Endothelial cell of umbilical vein (primary cell): Measurements from ENCODE around the gene IFNA2. TPM values are rescaled to one million over a fixed set of nuclear protein-coding genes. Genes with fewer than 3 reads are reported as not detected.

ENCODE experiments used
- BruUV-seq: library from RNA; stranded (reverse); fragments of 400-500 nt; replicated peaks from 2 replicates; lab custom pipeline; 2021; lab: Mats Ljungman, UMichigan
- CTCF ChIA-PET: fragments of 300-600, 350-600 bp; sonication (Branson Sonifier 250); formaldehyde crosslinking; loops from one replicate; lab custom pipeline; 2021; ENCODE audit warnings: antibody characterized with exemption, inconsistent platforms; lab: Charles Lee
- POLR2A ChIA-PET: fragments of 300-600, 350-600 bp; sonication (Branson Sonifier 250); formaldehyde crosslinking; loops from one replicate; lab custom pipeline; 2021; ENCODE audit warnings: antibody characterized with exemption, inconsistent platforms; lab: Charles Lee
- DNase-seq: peaks from one replicate; pipeline ENCODE4 v3.0.0-alpha.2; 2011; ENCODE audit warnings: low read depth, low spot score
- FAIRE-seq: peaks from 2 replicates; lab custom pipeline; 2011; peaks lifted over from hg19 to GRCh38; lab: Jason Lieb, UNC
- H2AFZ ChIP-seq: 2 replicates; pipeline ENCODE4 v1.6.0; 2012; ENCODE audit warnings: low read depth, low read length, control low read depth, inconsistent platforms
- H3K27ac ChIP-seq: 2 replicates; pipeline ENCODE4 v1.5.1; 2011; ENCODE audit warnings: low read depth, mild to moderate bottlenecking, control low read depth, low read length, moderate library complexity; ENCODE audit not compliant: insufficient read depth
- H3K27me3 ChIP-seq, 2 experiments: 2 replicates each; pipeline versions ENCODE4 v1.6.0 to v1.6.1; 2011; ENCODE audit warnings: low read length in 2 of 2, mixed read lengths in 1 of 2; ENCODE audit not compliant: control insufficient read depth in 2 of 2, insufficient read depth in 2 of 2
- H3K36me3 ChIP-seq, 2 experiments: 2 replicates in 1 of 2; 3 replicates in 1 of 2; pipeline ENCODE4 v1.5.1; 2011; ENCODE audit warnings: low read length in 2 of 2, mild to moderate bottlenecking in 1 of 2, moderate library complexity in 1 of 2; ENCODE audit not compliant: control insufficient read depth in 2 of 2, insufficient read depth in 2 of 2; ENCODE audit errors: extremely low read depth in 1 of 2
- H3K4me1 ChIP-seq: 3 replicates; pipeline ENCODE4 v1.5.1; 2011; ENCODE audit warnings: mild to moderate bottlenecking, low read length; ENCODE audit not compliant: control insufficient read depth, insufficient read depth; ENCODE audit errors: extremely low read depth
- H3K4me2 ChIP-seq: 2 replicates; pipeline ENCODE4 v1.6.1; 2011; ENCODE audit warnings: low read length, control low read depth, mixed read lengths; ENCODE audit not compliant: insufficient read depth
- H3K4me3 ChIP-seq, 3 experiments: fragments of 200-600 bp in 1 of 3; sonication (generic), shearing (Covaris generic) in 1 of 3; replicated peaks in 1 of 3; 2 replicates each; pipeline ENCODE4 v1.5.1; 2011 to 2016; ENCODE audit warnings: control low read depth in 3 of 3, low read length in 3 of 3, mild to moderate bottlenecking in 2 of 3, inconsistent platforms in 1 of 3, low read depth in 1 of 3, moderate library complexity in 1 of 3; ENCODE audit not compliant: insufficient read depth in 1 of 3
- H3K79me2 ChIP-seq: 2 replicates; pipeline ENCODE4 v1.6.0; 2012; ENCODE audit warnings: low read length, inconsistent platforms; ENCODE audit not compliant: control insufficient read depth, insufficient read depth
- H3K9ac ChIP-seq: replicated peaks from 2 replicates; pipeline ENCODE3; 2011; ENCODE audit warnings: low read length, control low read depth; ENCODE audit not compliant: insufficient read depth; ENCODE audit errors: extremely low read depth
- H3K9me1 ChIP-seq: replicated peaks from 3 replicates; pipeline ENCODE4 v1.6.0; 2011; ENCODE audit warnings: mild to moderate bottlenecking, low read length; ENCODE audit not compliant: control insufficient read depth, insufficient read depth; ENCODE audit errors: extremely low read depth
- H3K9me3 ChIP-seq: replicated peaks from 2 replicates; pipeline ENCODE4 v1.5.1; 2012; ENCODE audit warnings: low read length, inconsistent platforms; ENCODE audit not compliant: control insufficient read depth, insufficient read depth
- H4K20me1 ChIP-seq: replicated peaks from 2 replicates; pipeline ENCODE3; 2011; ENCODE audit warnings: mild to moderate bottlenecking, low read length; ENCODE audit not compliant: control insufficient read depth, insufficient read depth; ENCODE audit errors: extremely low read depth
- EZH2 ChIP-seq: IDR thresholded peaks from 2 replicates; pipeline ENCODE4 v1.6.1; 2012; ENCODE audit warnings: borderline replicate concordance, low read depth, mild to moderate bottlenecking, moderate library complexity, low read length, inconsistent platforms; ENCODE audit not compliant: severe bottlenecking
- FOS ChIP-seq: IDR thresholded peaks from 2 replicates; pipeline ENCODE4 v1.6.1; 2011; ENCODE audit warnings: mild to moderate bottlenecking, low read length, moderate library complexity, borderline replicate concordance; ENCODE audit not compliant: insufficient read depth
- GATA2 ChIP-seq: IDR thresholded peaks from 2 replicates; pipeline ENCODE4 v1.7.0; 2011; ENCODE audit warnings: low read depth, mild to moderate bottlenecking, moderate library complexity, mixed read lengths, low read length; ENCODE audit not compliant: insufficient read length, insufficient read depth
- JUN ChIP-seq: IDR thresholded peaks from 2 replicates; pipeline ENCODE4 v1.6.1; 2011; ENCODE audit warnings: borderline replicate concordance, low read depth; ENCODE audit not compliant: insufficient read length, insufficient read depth
- MAX ChIP-seq: IDR thresholded peaks from 2 replicates; pipeline ENCODE4 v1.6.1; 2011; ENCODE audit not compliant: insufficient read depth, insufficient read length
- MYC ChIP-seq: IDR thresholded peaks from one replicate; pipeline ENCODE4 v1.6.1; 2011; ENCODE audit warnings: mild to moderate bottlenecking, low read depth, low read length
- POLR2A ChIP-seq: IDR thresholded peaks from 2 replicates; pipeline ENCODE4 v1.6.1; 2012; ENCODE audit warnings: low read depth, mild to moderate bottlenecking, control low read depth, low read length
- dilution Hi-C: fragments of 300-500 bp; cut with MboI; formaldehyde crosslinking; loops from one replicate; pipeline ENCODE4 v1.15.0; 2019; ENCODE audit warnings: low sequenced_read_pairs; ENCODE audit not compliant: extremely low pct_ligation_motif_present
- intact Hi-C: fragments of 100-400 bp; cut with micrococcal nuclease; formaldehyde crosslinking; loops from one replicate; pipeline ENCODE4 v1.10.0; 2022
- polyA plus RNA-seq, 4 experiments: library from polyadenylated mRNA; depleted of rRNA in 3 of 4; stranded (reverse) in 3 of 4; unstranded in 1 of 4; fragments of >200 nt; gene quantifications; 2 replicates each; pipeline versions ENCODE4 v1.2.1 to v1.2.3, GENCODE V29; 2011 to 2012; ENCODE audit warnings: missing spikeins in 1 of 4
- total RNA-seq: library from RNA; stranded (reverse); gene quantifications from 2 replicates; pipeline ENCODE4 v1.2.3, GENCODE V29; 2021

Gene IFNA2
- total and polyA plus RNA-seq, 2 donors (not counting 3 experiments of a cell fraction or from before 2014, with no cell fraction given): not detected

DNA sequence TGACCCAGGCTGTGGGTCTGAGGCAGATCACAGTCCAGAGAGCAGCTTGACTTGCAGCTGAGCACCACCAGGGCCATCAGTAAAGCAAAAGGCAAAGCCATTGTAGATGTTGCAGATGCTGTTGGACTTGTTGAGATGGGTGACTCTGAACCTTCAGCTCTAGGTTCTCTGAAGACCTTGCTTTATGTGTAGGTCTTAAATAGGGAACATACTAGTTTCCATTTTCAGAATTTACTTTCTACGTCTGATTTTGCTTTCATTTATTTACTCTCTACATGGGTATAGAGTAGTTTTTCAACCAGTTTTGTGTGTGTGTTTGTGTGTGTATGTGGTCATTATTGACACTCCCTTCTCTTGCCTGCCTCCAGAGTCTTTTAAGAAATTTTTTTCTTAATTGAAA is 34.4 kb downstream of the IFNA2 start, which contains the start of gene IFNA6:
Gene IFNA6, minus strand, starts transcription at position 101 of the 400 bp plus-strand sequence. Its CDS starts 0 bp downstream, at position 101.
- H2AFZ ChIP-seq: no peak within 1 kb of the TSS
- H3K27ac ChIP-seq: no peak within 1 kb of the TSS
- DNase-seq (no peak), FAIRE-seq (no peak)
- H3K9me1 ChIP-seq: no peaks in the 10 kb centered on the region
- peaks cover 11 to 40% of the 10 kb centered on the region in 2 experiments for H3K27me3 ChIP-seq
- no peak within 1 kb of the TSS for H3K9ac ChIP-seq
- intact Hi-C loops: no loop called here
- no peaks in the 10 kb centered on the region for H3K79me2 ChIP-seq
- ChIA-PET POLR2A (no interaction called here), CTCF (interaction anchor here (1.4 to 2.0 kb wide), 2 partner anchors 24 to 45 kb away, joined by 3 to 7 read pairs; no protein-coding TSS in a partner anchor)
- no peaks in the 10 kb centered on the region for H3K4me1 ChIP-seq
- dilution Hi-C loops: no loop called here
- H3K4me3 ChIP-seq: no peak within 1 kb of the TSS
- H3K4me2 ChIP-seq: no peak within 1 kb of the TSS
- TF ChIP-seq POLR2A: no peak
- TF ChIP-seq FOS: no peak
- no peak for TF ChIP-seq GATA2
- H3K9me3 ChIP-seq: no peaks in the 10 kb centered on the region
- no peaks in the 10 kb centered on the region for H3K36me3 ChIP-seq
- no TSS peak for BruUV-seq
- no peaks in the 10 kb centered on the region for H4K20me1 ChIP-seq

GRCh38 chr9:21348430-21348970 is 36.7 kb downstream of the IFNA2 start:
- FAIRE-seq: no peak
- intact Hi-C loops: loop anchor here (5.0 kb wide), 1 partner anchor 66 kb away; no protein-coding TSS in a partner anchor

More at GRCh38 chr9:21348430-21348970, 36.7 kb downstream of the IFNA2 start:
- Histone ChIP-seq H3K4me2 (no peak overlapping the region), H3K4me3 (no peak overlapping the region), H3K9me3 (no peaks in the 10 kb centered on the region), H2AFZ (no peak overlapping the region), H3K9me1 (no peaks in the 10 kb centered on the region), H3K27me3 (peaks cover 10 to 35% of the 10 kb centered on the region in 2 experiments), H3K9ac (no peak overlapping the region), H3K36me3 (no peaks in the 10 kb centered on the region), H4K20me1 (no peaks in the 10 kb centered on the region), H3K79me2 (no peaks in the 10 kb centered on the region), H3K4me1 (no peaks in the 10 kb centered on the region), H3K27ac (no peak overlapping the region)
- no TSS peak for BruUV-seq
- CTCF ChIA-PET: interaction anchor here (1.6 kb wide), 1 partner anchor 22 kb away, joined by 5 read pairs; no protein-coding TSS in a partner anchor
- POLR2A ChIA-PET: no interaction called here
- no peak for DNase-seq
- dilution Hi-C loops: no loop called here
- TF ChIP-seq MYC (no peak), JUN (no peak), EZH2 (no peak), MAX (no peak)
